HG03095 (cell line): ENCODE results near the gene HTR4.
"Not testable (repeated sequence)": the region's sequence is repeated elsewhere in the genome, so short reads cannot be mapped to it uniquely, and the experiment has no call there.

Experiments
- ATAC-seq: cut with Tn5 transposase; IDR thresholded peaks from one replicate; pipeline ENCODE4 v1.9.1; 2021; ENCODE audit warnings: moderate library complexity; ENCODE audit not compliant: unreplicated experiment

HTR4 gene

GRCh38 chr5:148482697-148483462, 171.4 kb downstream of the HTR4 start:
- peak; percentile 81 for ATAC-seq

GRCh38 chr5:148482196-148482595, 172.1 kb downstream of the HTR4 start:
- no peak for ATAC-seq

- no peak for ATAC-seq
Measured at GRCh38 chr5:148477429-148477828, 176.9 kb downstream of the HTR4 start.

GRCh38 chr5:148476302-148476701, 178.0 kb downstream of the HTR4 start:
- no peak for ATAC-seq

GRCh38 chr5:148474025-148474511, 180.3 kb downstream of the HTR4 start:
- no peak for ATAC-seq

GRCh38 chr5:148471379-148471778, 182.9 kb downstream of the HTR4 start:
- no peak for ATAC-seq

GRCh38 chr5:148469501-148469935, 184.8 kb downstream of the HTR4 start:
- no peak for ATAC-seq

GRCh38 chr5:148468746-148469145, 185.6 kb downstream of the HTR4 start:
- not testable (repeated sequence) for ATAC-seq

GRCh38 chr5:148467958-148468357, 186.4 kb downstream of the HTR4 start:
- ATAC-seq = no peak

- no peak for ATAC-seq
Measured at GRCh38 chr5:148466236-148466580, 188.1 kb downstream of the HTR4 start.

GRCh38 chr5:148465381-148466235, 188.7 kb downstream of the HTR4 start:
- no peak for ATAC-seq

GRCh38 chr5:148459669-148460068, 194.7 kb downstream of the HTR4 start:
- ATAC-seq = no peak

- ATAC-seq = no peak
Measured at GRCh38 chr5:148458036-148458888, 196.1 kb downstream of the HTR4 start.

- peak; percentile 77 for ATAC-seq
Measured at GRCh38 chr5:148457183-148457620, 197.1 kb downstream of the HTR4 start.

- no peak for ATAC-seq
Measured at GRCh38 chr5:148455185-148455584, 199.1 kb downstream of the HTR4 start.

- no peak for ATAC-seq
Measured at GRCh38 chr5:148454576-148454975, 199.8 kb downstream of the HTR4 start.

- no peak for ATAC-seq
Measured at GRCh38 chr5:148452499-148453193, 201.7 kb downstream of the HTR4 start.

GRCh38 chr5:148446611-148447010, 207.7 kb downstream of the HTR4 start:
- ATAC-seq = no peak

GRCh38 chr5:148445578-148445977, 208.7 kb downstream of the HTR4 start:
- no peak for ATAC-seq

GRCh38 chr5:148443998-148444397, 210.3 kb downstream of the HTR4 start:
- peak; percentile 86 for ATAC-seq
